ENCODE measurements around the gene CDON.

- TF ChIP-seq, protein P1, sequence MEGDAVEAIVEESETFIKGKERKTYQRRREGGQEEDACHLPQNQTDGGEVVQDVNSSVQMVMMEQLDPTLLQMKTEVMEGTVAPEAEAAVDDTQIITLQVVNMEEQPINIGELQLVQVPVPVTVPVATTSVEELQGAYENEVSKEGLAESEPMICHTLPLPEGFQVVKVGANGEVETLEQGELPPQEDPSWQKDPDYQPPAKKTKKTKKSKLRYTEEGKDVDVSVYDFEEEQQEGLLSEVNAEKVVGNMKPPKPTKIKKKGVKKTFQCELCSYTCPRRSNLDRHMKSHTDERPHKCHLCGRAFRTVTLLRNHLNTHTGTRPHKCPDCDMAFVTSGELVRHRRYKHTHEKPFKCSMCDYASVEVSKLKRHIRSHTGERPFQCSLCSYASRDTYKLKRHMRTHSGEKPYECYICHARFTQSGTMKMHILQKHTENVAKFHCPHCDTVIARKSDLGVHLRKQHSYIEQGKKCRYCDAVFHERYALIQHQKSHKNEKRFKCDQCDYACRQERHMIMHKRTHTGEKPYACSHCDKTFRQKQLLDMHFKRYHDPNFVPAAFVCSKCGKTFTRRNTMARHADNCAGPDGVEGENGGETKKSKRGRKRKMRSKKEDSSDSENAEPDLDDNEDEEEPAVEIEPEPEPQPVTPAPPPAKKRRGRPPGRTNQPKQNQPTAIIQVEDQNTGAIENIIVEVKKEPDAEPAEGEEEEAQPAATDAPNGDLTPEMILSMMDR (IDR thresholded peaks at IDR 0.05; ENCODE audit: low read length), result no peak
- no peak for TF ChIP-seq EZH2 (IDR thresholded peaks at IDR 0.05; ENCODE audit: borderline replicate concordance, low read length)
These were observed 42.5 kb upstream of the CDON start for GRCh38 chr11:126105022-126105747.
